22Rv1 (cell line): ENCODE measurements around the gene PARD3.

ENCODE experiments used
- H3K27ac ChIP-seq: fragments of 450-650 bp; 2 replicates; pipeline ENCODE4 v1.5.1; 2017
- ZFX ChIP-seq: fragments of 450-650 bp; IDR thresholded peaks from 2 replicates; pipeline ENCODE4 v1.6.1; 2017; ENCODE audit warnings: antibody characterized with exemption, borderline replicate concordance
- TF ChIP-seq, protein P1 (sequence below): fragments of 450-650 bp; IDR thresholded peaks from 2 replicates; pipeline ENCODE4 v1.5.1; 2017; ENCODE audit warnings: mild to moderate bottlenecking

Gene PARD3

DNA sequence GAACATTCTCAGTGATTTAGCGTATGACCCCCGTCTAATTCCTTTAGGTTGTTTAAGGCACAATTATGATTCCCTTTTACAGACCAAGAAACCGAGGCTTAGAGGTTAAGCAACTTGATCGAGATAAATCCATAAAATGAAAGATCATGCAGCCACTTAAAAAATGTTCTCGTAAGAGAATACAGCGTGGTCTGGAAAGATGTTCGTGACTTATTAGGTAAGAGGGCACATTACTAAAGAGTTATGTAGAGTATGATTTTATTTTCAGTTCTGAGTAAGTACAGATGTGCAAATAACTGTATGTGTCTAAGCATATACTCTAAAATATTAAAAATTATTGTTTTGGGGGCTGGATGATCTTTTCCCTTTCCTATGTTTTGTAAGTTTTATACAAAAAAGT lies 575.1 kb downstream of the PARD3 start:
- H3K27ac ChIP-seq: no peak overlapping the region
- TF ChIP-seq, protein P1, sequence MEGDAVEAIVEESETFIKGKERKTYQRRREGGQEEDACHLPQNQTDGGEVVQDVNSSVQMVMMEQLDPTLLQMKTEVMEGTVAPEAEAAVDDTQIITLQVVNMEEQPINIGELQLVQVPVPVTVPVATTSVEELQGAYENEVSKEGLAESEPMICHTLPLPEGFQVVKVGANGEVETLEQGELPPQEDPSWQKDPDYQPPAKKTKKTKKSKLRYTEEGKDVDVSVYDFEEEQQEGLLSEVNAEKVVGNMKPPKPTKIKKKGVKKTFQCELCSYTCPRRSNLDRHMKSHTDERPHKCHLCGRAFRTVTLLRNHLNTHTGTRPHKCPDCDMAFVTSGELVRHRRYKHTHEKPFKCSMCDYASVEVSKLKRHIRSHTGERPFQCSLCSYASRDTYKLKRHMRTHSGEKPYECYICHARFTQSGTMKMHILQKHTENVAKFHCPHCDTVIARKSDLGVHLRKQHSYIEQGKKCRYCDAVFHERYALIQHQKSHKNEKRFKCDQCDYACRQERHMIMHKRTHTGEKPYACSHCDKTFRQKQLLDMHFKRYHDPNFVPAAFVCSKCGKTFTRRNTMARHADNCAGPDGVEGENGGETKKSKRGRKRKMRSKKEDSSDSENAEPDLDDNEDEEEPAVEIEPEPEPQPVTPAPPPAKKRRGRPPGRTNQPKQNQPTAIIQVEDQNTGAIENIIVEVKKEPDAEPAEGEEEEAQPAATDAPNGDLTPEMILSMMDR: no peak
- TF ChIP-seq ZFX: no peak

DNA sequence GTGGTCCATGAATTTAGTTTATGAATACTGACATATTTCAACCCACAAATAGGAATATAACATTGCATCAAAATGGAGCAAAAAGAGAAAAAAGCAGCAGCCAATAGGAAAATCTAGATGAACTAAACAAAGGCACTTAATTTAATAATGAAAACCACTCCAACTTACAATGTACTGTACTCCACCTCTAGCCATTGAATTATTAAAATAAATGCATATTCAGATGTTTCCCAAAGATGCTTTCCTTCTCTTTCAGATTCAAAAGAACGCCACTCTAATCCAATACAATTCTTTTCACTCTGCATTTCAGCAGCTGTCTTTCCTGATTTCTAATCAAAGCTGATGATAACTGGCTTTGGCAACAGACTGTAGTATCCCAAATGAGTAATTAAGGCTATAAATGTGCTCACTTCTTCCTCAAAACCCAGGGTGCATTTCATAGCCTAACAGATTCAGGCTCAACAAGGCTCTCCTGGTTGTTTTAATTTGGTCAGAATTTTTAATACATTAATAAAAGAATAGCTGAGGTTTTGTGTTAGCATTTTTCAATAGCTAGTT lies 577.1 kb downstream of the PARD3 start:
- no peak for TF ChIP-seq ZFX
- TF ChIP-seq, protein P1: no peak
- no peak overlapping the region for H3K27ac ChIP-seq

DNA sequence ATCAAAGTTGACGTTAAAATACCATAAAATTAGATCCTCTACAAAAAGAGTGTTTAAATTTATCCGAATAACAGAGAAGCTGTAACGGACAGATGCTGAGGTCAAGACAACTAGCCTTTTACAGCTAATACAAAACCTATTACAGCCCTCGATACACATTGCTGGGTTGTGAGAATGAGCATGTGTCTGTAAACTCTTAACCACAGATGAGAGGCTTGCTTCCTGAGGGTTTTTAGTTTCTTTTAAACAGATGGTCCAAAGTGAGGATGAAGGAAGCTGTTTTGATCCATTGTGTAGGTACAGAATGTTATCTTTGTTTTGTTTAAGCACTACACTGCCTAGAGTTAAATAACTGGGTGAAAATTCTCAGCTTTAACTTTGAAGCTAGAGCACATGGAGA lies 578.2 kb downstream of the PARD3 start:
- TF ChIP-seq, protein P1: no peak
- no peak for TF ChIP-seq ZFX
- no peak overlapping the region for H3K27ac ChIP-seq

DNA sequence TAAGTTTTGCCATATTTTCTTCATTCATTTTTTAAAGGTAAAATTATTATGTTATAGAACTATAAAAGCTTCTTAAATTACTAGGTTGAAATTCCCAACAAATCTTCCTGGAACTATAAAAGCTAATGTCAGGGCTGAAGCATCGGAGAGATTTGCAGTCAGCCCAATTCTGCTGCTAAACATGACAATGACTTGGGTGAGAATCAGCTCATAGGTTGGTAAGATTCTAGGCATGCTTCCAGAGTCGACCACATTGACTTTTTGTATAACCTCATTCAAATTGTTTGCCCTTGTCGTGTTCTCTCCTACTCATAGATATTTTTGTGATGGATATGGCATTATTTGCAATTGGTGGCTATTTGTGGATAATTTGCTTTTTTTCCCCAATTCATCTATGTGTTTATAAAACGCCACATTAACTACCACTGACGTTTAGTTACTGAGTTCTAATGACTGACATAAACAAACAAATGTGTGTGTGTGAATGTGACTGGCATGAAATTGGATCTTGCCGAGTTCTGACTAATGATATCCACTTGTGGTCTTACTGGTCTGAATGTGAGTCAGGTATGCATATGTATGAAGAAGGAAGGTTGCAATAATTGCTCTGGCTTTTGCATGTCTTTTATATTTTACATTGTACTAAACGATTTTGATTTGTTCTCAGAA lies 579.8 kb downstream of the PARD3 start:
- no peak overlapping the region for H3K27ac ChIP-seq
- TF ChIP-seq, protein P1: no peak
- TF ChIP-seq ZFX: no peak

DNA sequence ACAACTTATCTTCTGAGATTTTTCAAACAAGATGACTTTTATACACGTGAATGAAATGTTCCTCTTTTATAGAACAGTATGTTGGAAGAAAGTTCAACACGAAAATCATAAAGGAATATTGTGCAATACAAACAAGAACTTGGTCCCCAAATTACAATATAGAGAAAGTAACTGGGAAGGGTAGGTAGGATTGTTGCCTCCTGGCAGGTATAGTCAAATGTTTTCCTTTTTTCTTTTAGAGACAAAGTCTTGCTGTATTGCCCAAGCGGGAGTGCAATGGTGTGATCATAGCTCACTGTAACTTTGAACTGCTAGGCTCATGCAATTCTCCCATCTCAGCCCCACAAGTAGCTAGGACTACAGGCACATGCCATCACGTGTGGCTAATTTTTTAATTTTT lies 582.6 kb downstream of the PARD3 start:
- TF ChIP-seq, protein P1: no peak
- TF ChIP-seq ZFX: no peak
- no peak overlapping the region for H3K27ac ChIP-seq

DNA sequence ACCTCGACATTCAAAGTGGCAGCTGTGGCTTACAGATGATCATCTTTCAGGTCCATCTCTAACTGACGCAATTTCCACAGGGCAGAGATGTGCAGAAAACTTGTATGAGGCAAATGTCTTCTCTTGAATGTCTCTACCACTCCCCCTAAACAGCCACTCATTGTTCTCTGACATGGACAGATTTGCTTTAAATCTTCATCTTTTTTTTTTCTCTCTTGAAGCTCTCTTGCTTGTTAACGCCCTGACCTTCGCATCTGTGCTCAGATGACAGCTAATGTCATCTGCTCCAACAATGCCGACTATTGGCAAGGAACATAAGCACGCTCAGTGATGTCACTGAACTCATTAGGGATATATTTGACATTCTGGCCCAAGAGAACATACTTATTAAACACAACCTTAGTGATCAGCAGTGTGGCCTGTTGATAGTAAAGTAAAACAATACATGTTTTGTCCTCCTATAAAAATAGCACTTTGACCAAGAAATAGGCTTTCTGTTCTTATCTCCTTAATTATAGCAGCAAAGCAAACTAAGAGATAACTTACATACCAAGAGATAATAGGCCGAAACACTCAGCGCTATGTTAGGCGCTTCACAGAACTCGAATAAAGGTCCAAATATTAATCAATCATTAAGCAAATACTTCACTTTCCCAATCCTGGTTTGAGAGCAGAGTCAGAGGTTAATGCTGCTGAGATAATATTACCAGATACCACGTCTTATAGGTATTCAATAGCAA lies 583.5 kb downstream of the PARD3 start:
- TF ChIP-seq, protein P1: no peak
- no peak for TF ChIP-seq ZFX
- H3K27ac ChIP-seq: no peak overlapping the region

DNA sequence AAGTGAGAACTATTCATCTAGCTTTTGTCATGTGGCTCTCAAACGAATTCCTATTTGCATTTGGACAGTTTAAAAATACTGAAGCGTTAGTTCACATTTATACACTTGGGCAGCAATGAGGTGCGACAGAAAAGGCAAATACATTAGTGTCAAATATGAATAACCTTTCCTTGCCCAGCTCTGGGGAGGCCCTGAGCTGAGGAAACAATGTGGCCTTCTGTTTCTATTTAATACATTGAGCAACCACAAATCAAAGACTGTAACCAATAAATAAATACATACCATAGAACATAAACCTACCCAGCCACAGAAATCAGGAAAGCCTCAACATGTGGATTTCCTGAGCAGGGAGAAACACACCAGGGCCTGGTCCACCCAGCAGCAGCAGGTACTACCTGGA lies 585.2 kb downstream of the PARD3 start:
- TF ChIP-seq ZFX: no peak
- TF ChIP-seq, protein P1: no peak
- no peak overlapping the region for H3K27ac ChIP-seq
